Duodenal mucosa (tissue), 2 donors: Measurements from ENCODE around the gene TNIP1.

Experiments used
- H3K27ac ChIP-seq: one replicate; pipeline ENCODE4 v1.7.0; 2013; ENCODE audit warnings: low read depth, low read length
- H3K27me3 ChIP-seq, 2 donors: one replicate each; pipeline ENCODE4 v1.7.0; 2013; ENCODE audit warnings: low read length in 2 of 2, control low read depth in 1 of 2; ENCODE audit not compliant: insufficient read depth in 2 of 2, control insufficient read depth in 1 of 2
- H3K36me3 ChIP-seq, 2 donors: one replicate each; pipeline ENCODE4 v1.7.0; 2013; ENCODE audit warnings: low read length in 2 of 2, control low read depth in 1 of 2; ENCODE audit not compliant: insufficient read depth in 2 of 2, control insufficient read depth in 1 of 2
- H3K4me1 ChIP-seq, 2 donors: one replicate each; pipeline ENCODE4 v1.7.0; 2013; ENCODE audit warnings: low read length in 2 of 2, control low read depth in 1 of 2; ENCODE audit not compliant: insufficient read depth in 2 of 2, control insufficient read depth in 1 of 2
- H3K4me3 ChIP-seq, 2 donors: one replicate each; pipeline ENCODE4 v1.7.0; 2013; ENCODE audit warnings: low read length in 2 of 2, low read depth in 1 of 2
- H3K9ac ChIP-seq, 2 donors: one replicate each; pipeline ENCODE4 v1.7.0; 2013; ENCODE audit warnings: low read length in 2 of 2, low read depth in 1 of 2
- H3K9me3 ChIP-seq, 2 donors: one replicate each; pipeline ENCODE4 v1.7.0; 2013; ENCODE audit warnings: low read length in 2 of 2, control low read depth in 1 of 2; ENCODE audit not compliant: control insufficient read depth in 1 of 2

The TNIP1 gene

DNA sequence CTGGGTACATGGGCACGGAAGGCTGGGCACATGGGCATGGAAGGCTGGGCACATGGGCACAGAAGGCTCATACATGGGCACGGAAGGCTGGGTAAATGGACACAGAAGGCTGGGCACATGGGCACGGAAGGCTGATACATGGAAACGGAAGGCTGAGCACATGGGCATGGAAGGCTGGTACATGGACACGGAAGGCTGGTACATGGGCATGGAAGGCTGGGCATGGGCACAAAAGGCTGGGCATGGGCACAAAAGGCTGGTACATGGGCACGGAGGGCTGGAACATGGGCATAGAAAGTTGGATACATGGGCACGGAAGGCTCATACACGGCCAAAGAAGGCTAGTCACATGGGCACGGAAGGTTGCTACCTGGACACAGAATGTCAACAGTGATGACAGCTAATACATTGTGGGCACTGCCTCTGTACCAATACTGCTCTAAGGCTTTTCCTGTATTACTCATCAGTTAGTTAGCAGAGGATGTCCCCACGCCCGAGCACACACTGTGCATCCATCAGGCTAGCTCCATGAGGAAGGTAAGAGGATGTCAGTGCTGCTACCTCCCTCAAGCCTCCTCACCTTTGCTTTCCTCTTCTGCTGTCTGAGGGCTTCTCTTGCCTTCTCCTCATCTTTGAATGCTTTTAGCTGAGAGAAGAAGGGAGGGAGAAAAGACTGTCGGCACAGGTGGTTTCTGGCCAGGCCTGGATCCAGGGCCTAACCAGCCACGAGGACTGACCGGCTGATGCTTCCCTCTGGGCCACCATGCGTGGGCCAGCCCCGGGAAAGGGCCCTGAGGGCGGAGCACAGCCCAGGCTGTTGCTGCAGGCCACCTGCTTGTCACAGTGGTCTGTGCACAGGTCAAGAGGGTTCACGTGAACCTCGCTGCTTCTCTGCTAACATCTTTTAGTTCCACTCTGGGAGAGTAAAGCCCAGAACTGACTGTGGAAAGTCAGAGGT lies 46.1 kb downstream of the TNIP1 start:
- Histone ChIP-seq H3K9me3 (no peaks in the 10 kb centered on the region), H3K27me3 (no peaks in the 10 kb centered on the region), H3K4me3 (no peak overlapping the region), H3K27ac (no peak overlapping the region), H3K9ac (no peak overlapping the region), H3K4me1 (peaks cover 1 to 11% of the 10 kb centered on the region in 2 donors), H3K36me3 (peaks cover 74 to 93% of the 10 kb centered on the region in 2 donors)

GRCh38 chr5:151033217-151033934 lies 47.5 kb downstream of the TNIP1 start:
- H3K27ac ChIP-seq: no peak overlapping the region
- no peaks in the 10 kb centered on the region for H3K9me3 ChIP-seq
- peaks cover 79 to 93% of the 10 kb centered on the region in 2 donors for H3K36me3 ChIP-seq
- H3K4me3 ChIP-seq: no peak overlapping the region
- no peaks in the 10 kb centered on the region for H3K4me1 ChIP-seq
- H3K27me3 ChIP-seq: no peaks in the 10 kb centered on the region
- H3K9ac ChIP-seq: no peak overlapping the region

GRCh38 chr5:151031554-151031953 lies 49.3 kb downstream of the TNIP1 start:
- peaks cover 7 to 9% of the 10 kb centered on the region in 2 donors for H3K4me1 ChIP-seq

DNA sequence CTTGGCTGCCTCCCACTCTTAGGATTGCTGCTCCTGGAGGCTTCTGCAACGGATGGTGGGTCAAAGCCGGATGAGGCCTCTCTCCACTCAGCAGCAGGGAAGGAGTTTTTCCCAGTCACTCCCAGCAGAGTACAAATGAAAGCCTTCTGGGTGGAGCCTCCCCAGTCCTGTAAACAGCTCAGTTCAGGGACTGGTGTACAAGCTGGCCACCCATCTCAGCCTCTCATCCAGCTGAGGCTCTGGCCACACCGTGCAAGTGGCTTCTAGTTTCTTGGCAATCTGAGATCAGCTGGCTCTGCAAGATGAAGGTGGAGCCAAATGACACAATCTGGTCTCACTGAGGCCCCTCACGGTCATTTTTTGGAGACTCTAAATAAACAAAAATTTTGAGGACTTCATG lies 50.5 kb downstream of the TNIP1 start:
- Histone ChIP-seq H3K27me3 (no peaks in the 10 kb centered on the region), H3K27ac (no peak overlapping the region), H3K4me1 (peaks cover 7 to 13% of the 10 kb centered on the region in 2 donors), H3K4me3 (no peak overlapping the region), H3K9me3 (no peaks in the 10 kb centered on the region), H3K36me3 (peaks cover 65 to 87% of the 10 kb centered on the region in 2 donors), H3K9ac (no peak overlapping the region)

More at GRCh38 chr5:151031554-151031953, 49.3 kb downstream of the TNIP1 start:
- Histone ChIP-seq H3K27me3 (no peaks in the 10 kb centered on the region), H3K4me3 (no peak overlapping the region), H3K36me3 (peaks cover 75 to 93% of the 10 kb centered on the region in 2 donors), H3K9ac (no peak overlapping the region), H3K27ac (no peak overlapping the region), H3K9me3 (no peaks in the 10 kb centered on the region)

- Histone ChIP-seq H3K27ac (no peak overlapping the region), H3K9ac (no peak overlapping the region), H3K36me3 (peaks cover 65 to 86% of the 10 kb centered on the region in 2 donors), H3K27me3 (no peaks in the 10 kb centered on the region), H3K4me1 (peaks cover 7 to 13% of the 10 kb centered on the region in 2 donors), H3K4me3 (no peak overlapping the region), H3K9me3 (no peaks in the 10 kb centered on the region)
Measured at GRCh38 chr5:151030056-151030336, 50.8 kb downstream of the TNIP1 start.

DNA sequence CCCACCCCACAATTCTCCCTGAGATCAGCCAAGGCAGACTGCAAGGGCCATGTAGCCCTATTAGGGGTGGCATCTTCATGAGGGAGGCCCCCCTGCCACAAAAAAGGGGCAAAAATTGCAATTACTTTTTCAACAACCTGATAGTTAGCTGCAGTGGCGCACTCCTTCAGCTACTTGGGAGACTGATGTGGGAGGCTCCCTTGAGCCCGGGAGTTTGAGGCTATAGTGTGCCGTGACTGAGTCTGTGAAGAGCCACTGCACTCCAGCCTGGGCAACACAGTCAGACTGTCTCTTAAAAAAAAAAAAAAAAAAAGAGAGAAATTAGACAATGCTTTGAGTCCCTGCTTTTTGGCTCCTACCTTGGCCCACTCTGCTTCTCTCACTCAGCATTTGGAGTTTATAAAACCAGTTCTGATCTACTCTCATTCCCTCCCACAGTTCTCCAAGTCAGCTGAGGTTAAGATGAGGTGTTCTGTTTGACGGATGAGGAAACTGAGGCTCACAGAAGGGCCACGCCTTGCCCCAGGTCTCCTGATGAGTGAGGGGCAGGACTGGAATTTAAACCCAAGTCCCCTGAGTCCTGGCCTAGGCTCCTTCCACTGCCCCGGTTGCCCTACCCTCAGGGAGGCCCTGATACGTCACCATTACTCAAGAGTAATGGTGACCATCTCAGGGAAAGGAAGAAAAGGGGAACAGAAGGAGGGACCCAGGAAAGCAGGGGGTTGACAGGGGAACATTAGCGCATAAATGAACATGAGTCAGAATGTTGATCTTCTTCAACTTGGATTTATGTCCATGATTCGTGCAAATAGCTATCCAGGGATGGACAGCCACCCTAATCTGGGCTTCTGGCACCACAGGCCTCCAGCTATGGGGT lies 51.4 kb downstream of the TNIP1 start:
- no peak overlapping the region for H3K27ac ChIP-seq
- peaks cover 11 to 15% of the 10 kb centered on the region in 2 donors for H3K4me1 ChIP-seq
- peaks cover 59 to 82% of the 10 kb centered on the region in 2 donors for H3K36me3 ChIP-seq
- no peaks in the 10 kb centered on the region for H3K27me3 ChIP-seq
- H3K9ac ChIP-seq: no peak overlapping the region
- H3K9me3 ChIP-seq: no peaks in the 10 kb centered on the region
- H3K4me3 ChIP-seq: no peak overlapping the region

DNA sequence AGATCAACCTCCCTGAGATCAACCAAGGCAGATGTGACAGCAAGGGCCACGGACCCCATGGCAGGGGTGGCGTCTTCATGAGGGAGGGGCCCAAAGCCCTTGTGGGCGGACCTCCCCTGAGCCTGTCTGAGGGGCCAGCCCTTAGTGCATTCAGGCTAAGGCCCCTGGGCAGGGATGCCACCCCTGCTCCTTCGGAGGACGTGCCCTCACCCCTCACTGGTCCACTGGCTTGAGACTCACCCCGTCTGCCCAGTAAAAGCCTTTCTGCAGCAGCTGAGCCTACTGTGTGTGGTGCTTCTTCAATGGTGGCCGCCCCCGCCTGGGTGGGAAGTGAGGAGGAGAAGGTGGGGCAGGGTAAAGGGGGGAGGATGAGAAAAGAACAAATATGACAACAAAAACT lies 52.1 kb downstream of the TNIP1 start:
- Histone ChIP-seq H3K27me3 (no peaks in the 10 kb centered on the region), H3K4me3 (no peak overlapping the region), H3K9me3 (no peaks in the 10 kb centered on the region), H3K4me1 (peaks cover 18 to 22% of the 10 kb centered on the region in 2 donors), H3K9ac (no peak overlapping the region), H3K36me3 (peaks cover 52 to 76% of the 10 kb centered on the region in 2 donors), H3K27ac (no peak overlapping the region)

DNA sequence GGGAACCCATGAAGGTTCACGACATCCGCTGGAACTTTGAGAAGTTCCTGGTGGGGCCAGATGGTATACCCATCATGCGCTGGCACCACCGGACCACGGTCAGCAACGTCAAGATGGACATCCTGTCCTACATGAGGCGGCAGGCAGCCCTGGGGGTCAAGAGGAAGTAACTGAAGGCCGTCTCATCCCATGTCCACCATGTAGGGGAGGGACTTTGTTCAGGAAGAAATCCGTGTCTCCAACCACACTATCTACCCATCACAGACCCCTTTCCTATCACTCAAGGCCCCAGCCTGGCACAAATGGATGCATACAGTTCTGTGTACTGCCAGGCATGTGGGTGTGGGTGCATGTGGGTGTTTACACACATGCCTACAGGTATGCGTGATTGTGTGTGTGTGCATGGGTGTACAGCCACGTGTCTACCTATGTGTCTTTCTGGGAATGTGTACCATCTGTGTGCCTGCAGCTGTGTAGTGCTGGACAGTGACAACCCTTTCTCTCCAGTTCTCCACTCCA lies 52.8 kb downstream of the TNIP1 start:
- H3K4me1 ChIP-seq: peaks cover 23 to 28% of the 10 kb centered on the region in 2 donors
- H3K27ac ChIP-seq: no peak overlapping the region
- no peak overlapping the region for H3K9ac ChIP-seq
- H3K36me3 ChIP-seq: peaks cover 47 to 69% of the 10 kb centered on the region in 2 donors
- no peak overlapping the region for H3K4me3 ChIP-seq
- no peaks in the 10 kb centered on the region for H3K9me3 ChIP-seq
- H3K27me3 ChIP-seq: no peaks in the 10 kb centered on the region

DNA sequence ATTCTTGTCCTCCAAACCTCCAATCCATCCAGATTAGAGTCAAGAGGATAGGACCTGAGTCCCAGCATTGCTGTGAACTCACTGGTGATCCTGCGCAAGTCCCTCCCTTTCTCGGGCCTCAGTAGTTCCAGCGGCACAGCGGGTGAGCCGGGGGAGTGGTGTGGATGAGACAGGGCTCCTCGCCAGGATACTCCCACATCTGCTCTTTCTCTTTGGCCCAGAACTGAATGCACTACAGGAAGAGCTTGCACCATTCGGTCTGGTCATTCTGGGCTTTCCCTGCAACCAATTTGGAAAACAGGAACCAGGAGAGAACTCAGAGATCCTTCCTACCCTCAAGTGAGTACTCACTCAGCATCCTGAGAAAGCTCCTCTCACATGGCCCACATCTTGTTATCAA lies 54.2 kb downstream of the TNIP1 start:
- no peaks in the 10 kb centered on the region for H3K27me3 ChIP-seq
- H3K9ac ChIP-seq: no peak overlapping the region
- no peak overlapping the region for H3K4me3 ChIP-seq
- H3K9me3 ChIP-seq: no peaks in the 10 kb centered on the region
- peaks cover 38 to 59% of the 10 kb centered on the region in 2 donors for H3K36me3 ChIP-seq
- H3K27ac ChIP-seq: peak overlapping the region; percentile 13
- H3K4me1 ChIP-seq: peaks cover 24 to 31% of the 10 kb centered on the region in 2 donors
